GM19239 (cell line): Measurements from ENCODE around the gene RGS9.
"Not testable (repeated sequence)": the region's sequence is repeated elsewhere in the genome, so short reads cannot be mapped to it uniquely, and the experiment has no call there.

ENCODE experiments used
- DNase-seq: peaks from one replicate; pipeline ENCODE4 v3.0.0; 2011; ENCODE audit warnings: low spot score; ENCODE audit not compliant: insufficient read length
- FAIRE-seq: peaks from 2 replicates; lab custom pipeline; 2011; peaks lifted over from hg19 to GRCh38; lab: Jason Lieb, UNC

RGS9 gene

GRCh38 chr17:65137021-65137939 is at the start of gene RGS9:
Gene RGS9 (plus strand): TSS chr17:65137370. CDS start chr17:65137541, 171 bp downstream.
- DNase-seq = peak; percentile 70
- FAIRE-seq = peak; percentile 49

GRCh38 chr17:65088621-65089360 is 48.4 kb upstream of the RGS9 start:
- no peak for DNase-seq
- FAIRE-seq = no peak

- FAIRE-seq (no peak), DNase-seq (no peak)
Observed at GRCh38 chr17:65092262-65092661, 44.9 kb upstream of the RGS9 start.

- not testable (repeated sequence) for DNase-seq, FAIRE-seq
Observed at GRCh38 chr17:65092721-65093356, 44.3 kb upstream of the RGS9 start.

GRCh38 chr17:65093930-65094329 is 43.2 kb upstream of the RGS9 start:
- DNase-seq = no peak
- no peak for FAIRE-seq

- no peak for FAIRE-seq
Observed at GRCh38 chr17:65095465-65095864, 41.7 kb upstream of the RGS9 start.

GRCh38 chr17:65096382-65096781 is 40.8 kb upstream of the RGS9 start:
- FAIRE-seq, DNase-seq: not testable (repeated sequence)

More at GRCh38 chr17:65095465-65095864, 41.7 kb upstream of the RGS9 start:
- no peak for DNase-seq

- no peak for FAIRE-seq
- DNase-seq = no peak
Observed at GRCh38 chr17:65097110-65097509, 40.1 kb upstream of the RGS9 start.

- FAIRE-seq (no peak), DNase-seq (no peak)
Observed at GRCh38 chr17:65099475-65099874, 37.7 kb upstream of the RGS9 start.

- no peak for FAIRE-seq
- peak; percentile 59 for DNase-seq
Observed at GRCh38 chr17:65099941-65100315, 37.2 kb upstream of the RGS9 start.

GRCh38 chr17:65100316-65101140 is 36.6 kb upstream of the RGS9 start:
- peak; percentile 66 for DNase-seq
- FAIRE-seq = peak; percentile 80

GRCh38 chr17:65101371-65101770 is 35.8 kb upstream of the RGS9 start:
- FAIRE-seq (no peak), DNase-seq (no peak)

- no peak for DNase-seq
- no peak for FAIRE-seq
Observed at GRCh38 chr17:65102235-65102634, 34.9 kb upstream of the RGS9 start.

- DNase-seq = no peak
- FAIRE-seq = no peak
Observed at GRCh38 chr17:65102788-65103187, 34.4 kb upstream of the RGS9 start.

- FAIRE-seq = no peak
Observed at GRCh38 chr17:65103431-65103830, 33.7 kb upstream of the RGS9 start.

GRCh38 chr17:65103896-65104295 is 33.3 kb upstream of the RGS9 start:
- FAIRE-seq (no peak), DNase-seq (no peak)

More at GRCh38 chr17:65103431-65103830, 33.7 kb upstream of the RGS9 start:
- DNase-seq = no peak

- DNase-seq (no peak), FAIRE-seq (no peak)
Observed at GRCh38 chr17:65104541-65104940, 32.6 kb upstream of the RGS9 start.

- DNase-seq (no peak), FAIRE-seq (no peak)
Observed at GRCh38 chr17:65104973-65105372, 32.2 kb upstream of the RGS9 start.

- FAIRE-seq (no peak), DNase-seq (no peak)
Observed at GRCh38 chr17:65108152-65108551, 29.0 kb upstream of the RGS9 start.

GRCh38 chr17:65109543-65109942 is 27.6 kb upstream of the RGS9 start:
- FAIRE-seq (no peak), DNase-seq (no peak)
